Caco-2 (cell line): ENCODE results near the gene WNT10A. TPM values are rescaled to one million over a fixed set of nuclear protein-coding genes. Genes with fewer than 3 reads are reported as not detected.
A peak's percentile ranks its signal among the peaks of the same experiment; 100 is the strongest.

Experiments
- BruUV-seq: library from RNA; stranded (reverse); fragments of 400-500 nt; replicated peaks from 2 replicates; lab custom pipeline; 2021; lab: Mats Ljungman, UMichigan
- CTCF ChIA-PET: fragments of 300-600 bp; sonication (Branson Sonifier 250); formaldehyde crosslinking; loops from one replicate; lab custom pipeline; 2022; ENCODE audit warnings: antibody characterized with exemption; lab: Charles Lee
- POLR2A ChIA-PET: fragments of 300-600 bp; sonication (Branson Sonifier 250); formaldehyde crosslinking; loops from one replicate; lab custom pipeline; 2022; ENCODE audit warnings: antibody characterized with exemption; lab: Charles Lee
- DNase-seq, 2 experiments: peaks; one replicate each; pipeline versions ENCODE4 v3.0.0 to v3.0.0-alpha.2; 2020 to 2022
- H3K27me3 ChIP-seq: replicated peaks from 2 replicates; pipeline ENCODE4 v1.6.0; 2011; ENCODE audit warnings: low read length; ENCODE audit not compliant: control insufficient read depth, insufficient read depth
- H3K36me3 ChIP-seq: 2 replicates; pipeline ENCODE4 v1.5.1; 2011; ENCODE audit warnings: low read length; ENCODE audit not compliant: control insufficient read depth, insufficient read depth
- H3K4me1 ChIP-seq: fragments of 250-450 bp; sonication (Bioruptor Pico); 2 replicates; pipeline ENCODE4 v1.5.1; 2020; ENCODE audit warnings: mild to moderate bottlenecking
- H3K4me3 ChIP-seq: 2 replicates; pipeline ENCODE4 v1.5.1; 2011; ENCODE audit warnings: low read depth, mild to moderate bottlenecking, control low read depth, low read length
- H3K9me3 ChIP-seq: fragments of 250-450 bp; sonication (Bioruptor Pico); 2 replicates; pipeline ENCODE4 v1.5.1; 2020; ENCODE audit warnings: mild to moderate bottlenecking, moderate library complexity
- H3K27ac Mint-ChIP-seq: one replicate; pipeline ENCODE4 v1.8.0; 2022; ENCODE audit warnings: mixed read lengths; ENCODE audit not compliant: unreplicated experiment
- H3K27me3 Mint-ChIP-seq: one replicate; pipeline ENCODE4 v1.8.0; 2022; ENCODE audit warnings: mixed read lengths; ENCODE audit not compliant: insufficient read depth, unreplicated experiment
- H3K36me3 Mint-ChIP-seq: one replicate; pipeline ENCODE4 v1.8.0; 2022; ENCODE audit warnings: mild to moderate bottlenecking, mixed read lengths; ENCODE audit not compliant: insufficient read depth, unreplicated experiment
- H3K4me1 Mint-ChIP-seq: one replicate; pipeline ENCODE4 v1.8.0; 2022; ENCODE audit warnings: low read depth, mixed read lengths; ENCODE audit not compliant: unreplicated experiment
- H3K4me3 Mint-ChIP-seq: one replicate; pipeline ENCODE4 v1.8.0; 2022; ENCODE audit warnings: mild to moderate bottlenecking, moderate library complexity, mixed read lengths; ENCODE audit not compliant: unreplicated experiment
- H3K9me3 Mint-ChIP-seq: one replicate; pipeline ENCODE4 v1.8.0; 2022; ENCODE audit warnings: mixed read lengths; ENCODE audit not compliant: unreplicated experiment
- CTCF ChIP-seq, 2 experiments: fragments of 200-600 bp in 1 of 2; IDR thresholded peaks; 1 replicate in 1 of 2; 2 replicates in 1 of 2; pipeline versions ENCODE4 v1.5.1 to v1.8.0; 2011 to 2022; ENCODE audit warnings: antibody characterized with exemption in 1 of 2, control low read depth in 1 of 2, inconsistent platforms in 1 of 2, low read depth in 1 of 2, low read length in 1 of 2, mild to moderate bottlenecking in 1 of 2, moderate library complexity in 1 of 2; ENCODE audit not compliant: insufficient read depth in 1 of 2, severe bottlenecking in 1 of 2, unreplicated experiment in 1 of 2
- intact Hi-C: fragments of 100-400 bp; cut with micrococcal nuclease; formaldehyde crosslinking; loops from one replicate; pipeline ENCODE4 v1.10.0; 2022; ENCODE audit not compliant: unreplicated experiment
- total RNA-seq: library from RNA; stranded (reverse); gene quantifications from 2 replicates; pipeline ENCODE4 v1.2.3, GENCODE V29; 2022

Gene WNT10A
- total RNA-seq, 1 experiment from 2014 or later, result 1.2 TPM

GRCh38 chr2:218870984-218871344 is 9.7 kb upstream of the WNT10A start:
- no peaks in the 10 kb centered on the region for H3K27me3 ChIP-seq
- no peaks in the 10 kb centered on the region for H3K9me3 ChIP-seq
- CTCF ChIA-PET, result no interaction called here
- POLR2A ChIA-PET, result no interaction called here
- H3K4me3 Mint-ChIP-seq, result no peak overlapping the region
- no peaks in the 10 kb centered on the region for H3K36me3 ChIP-seq
- H3K4me1 ChIP-seq, result no peaks in the 10 kb centered on the region
- H3K4me3 ChIP-seq, result no peak overlapping the region
- no peak for DNase-seq
- no peaks in the 10 kb centered on the region for H3K27me3 Mint-ChIP-seq
- H3K36me3 Mint-ChIP-seq, result peaks cover 18% of the 10 kb centered on the region
- H3K9me3 Mint-ChIP-seq, result no peaks in the 10 kb centered on the region
- intact Hi-C loops, result no loop called here
- BruUV-seq, result no TSS peak
- H3K4me1 Mint-ChIP-seq, result no peaks in the 10 kb centered on the region
- no peak overlapping the region for H3K27ac Mint-ChIP-seq
- TF ChIP-seq CTCF (IDR thresholded peaks at IDR 0.05; ENCODE audit: insufficient read depth in 1 of 2, low read depth in 1 of 2, low read length in 1 of 2, severe bottlenecking in 1 of 2, unreplicated experiment in 1 of 2), result no peak

- Histone ChIP-seq H3K36me3 (no peaks in the 10 kb centered on the region), H3K27me3 (no peaks in the 10 kb centered on the region), H3K9me3 (no peaks in the 10 kb centered on the region), H3K4me3 (no peak overlapping the region), H3K4me1 (no peaks in the 10 kb centered on the region)
- BruUV-seq, result no TSS peak
- no peaks in the 10 kb centered on the region for H3K9me3 Mint-ChIP-seq
- no peak for TF ChIP-seq CTCF (IDR thresholded peaks at IDR 0.05; ENCODE audit: insufficient read depth in 1 of 2, low read depth in 1 of 2, low read length in 1 of 2, severe bottlenecking in 1 of 2, unreplicated experiment in 1 of 2)
- POLR2A ChIA-PET, result no interaction called here
- CTCF ChIA-PET, result interaction anchor here (1.0 kb wide), 1 partner anchor 109 kb away, joined by 3 read pairs; no protein-coding TSS in a partner anchor
- H3K27ac Mint-ChIP-seq, result no peak overlapping the region
- H3K4me3 Mint-ChIP-seq, result no peak overlapping the region
- no peaks in the 10 kb centered on the region for H3K4me1 Mint-ChIP-seq
- no peaks in the 10 kb centered on the region for H3K27me3 Mint-ChIP-seq
- H3K36me3 Mint-ChIP-seq, result peaks cover 18% of the 10 kb centered on the region
- intact Hi-C loops, result no loop called here
- DNase-seq, result no peak
Observed at GRCh38 chr2:218871345-218872302, 9.0 kb upstream of the WNT10A start.

GRCh38 chr2:218872645-218873358 is 7.8 kb upstream of the WNT10A start:
- no peaks in the 10 kb centered on the region for H3K9me3 ChIP-seq
- H3K9me3 Mint-ChIP-seq, result no peaks in the 10 kb centered on the region
- no peaks in the 10 kb centered on the region for H3K27me3 Mint-ChIP-seq
- ChIA-PET CTCF (interaction anchor here (1.0 kb wide), 1 partner anchor 107 kb away, joined by 3 read pairs; no protein-coding TSS in a partner anchor), POLR2A (no interaction called here)
- no TSS peak for BruUV-seq
- H3K4me3 Mint-ChIP-seq, result no peak overlapping the region
- no peak overlapping the region for H3K4me3 ChIP-seq
- no peak for DNase-seq
- no peaks in the 10 kb centered on the region for H3K36me3 ChIP-seq
- no peaks in the 10 kb centered on the region for H3K4me1 Mint-ChIP-seq
- 0 out of 2 replicates have a peak, but pooled peaks cover 4% of the 10 kb centered on the region for H3K4me1 ChIP-seq
- peak in 1 of 2 experiments; percentile 6 for TF ChIP-seq CTCF (IDR thresholded peaks at IDR 0.05; ENCODE audit: insufficient read depth in 1 of 2, low read depth in 1 of 2, low read length in 1 of 2, severe bottlenecking in 1 of 2, unreplicated experiment in 1 of 2)
- intact Hi-C loops, result no loop called here
- H3K36me3 Mint-ChIP-seq, result peaks cover 18% of the 10 kb centered on the region
- H3K27ac Mint-ChIP-seq, result no peak overlapping the region
- H3K27me3 ChIP-seq, result no peaks in the 10 kb centered on the region
